ENCODE data around the gene FRMD4A. TPM values are rescaled to one million over a fixed set of nuclear protein-coding genes. Genes with fewer than 3 reads are reported as not detected.

FRMD4A gene
- total RNA-seq, 1 experiment from 2014 or later = 7.1 TPM

- peak; percentile 1 for DNase-seq
- ChIA-PET CTCF (no interaction called here), POLR2A (ENCODE audit: unreplicated experiment) (no interaction called here)
- peak overlapping the region; percentile 48 for H3K4me2 ChIP-seq (ENCODE audit: low read length)
- TF ChIP-seq EZH2phosphoT487 (IDR thresholded peaks at IDR 0.05; ENCODE audit: borderline replicate concordance, low read length) (no peak), CTCF (conservative IDR thresholded peaks at IDR 0.05; ENCODE audit: low read depth, low read length) (no peak), EZH2 (IDR thresholded peaks at IDR 0.05; ENCODE audit: low read length, unreplicated experiment) (no peak)
- peaks cover 21% of the 10 kb centered on the region; the same call in 1 of the 2 replicates for H3K27me3 ChIP-seq (ENCODE audit: low read length)
- H3K4me3 ChIP-seq (ENCODE audit: low read length) = no peak overlapping the region
- intact Hi-C loops (cut with micrococcal nuclease) = no loop called here
- H3K27ac ChIP-seq (ENCODE audit: low read length) = no peak overlapping the region
- no peaks in the 10 kb centered on the region for H3K36me3 ChIP-seq (ENCODE audit: low read depth, low read length)
- H3K9me2 ChIP-seq (replicated peaks; ENCODE audit: low read length) = no peaks in the 10 kb centered on the region
- no peak overlapping the region for H3K9ac ChIP-seq (ENCODE audit: low read length)
- H3K4me1 ChIP-seq (ENCODE audit: insufficient read depth, low read length) = no peaks in the 10 kb centered on the region
- H3K79me2 ChIP-seq (ENCODE audit: low read length) = no peaks in the 10 kb centered on the region
- no peak overlapping the region for H2AFZ ChIP-seq (ENCODE audit: low read length)
- H4K20me1 ChIP-seq (ENCODE audit: low read length) = no peaks in the 10 kb centered on the region
- no peaks in the 10 kb centered on the region for H3F3A ChIP-seq (ENCODE audit: low read length, unreplicated experiment)
- ATAC-seq = no peak; the same call in 1 of the 2 replicates
- no peaks in the 10 kb centered on the region for H3K9me3 ChIP-seq (ENCODE audit: low read length)
- BruUV-seq (replicated peaks) = no TSS peak
These were observed 167.2 kb downstream of the FRMD4A start for GRCh38 chr10:14163377-14164086.

- Histone ChIP-seq H3K4me2 (ENCODE audit: low read length) (peak overlapping the region; percentile 48), H3K9me2 (replicated peaks; ENCODE audit: low read length) (no peaks in the 10 kb centered on the region), H3K4me3 (ENCODE audit: low read length) (no peak overlapping the region), H3K9ac (ENCODE audit: low read length) (no peak overlapping the region), H3K36me3 (ENCODE audit: low read depth, low read length) (no peaks in the 10 kb centered on the region), H3K4me1 (ENCODE audit: insufficient read depth, low read length) (no peaks in the 10 kb centered on the region), H4K20me1 (ENCODE audit: low read length) (no peaks in the 10 kb centered on the region), H3K9me3 (ENCODE audit: low read length) (no peaks in the 10 kb centered on the region), H3K27ac (ENCODE audit: low read length) (no peak overlapping the region), H3K79me2 (ENCODE audit: low read length) (no peaks in the 10 kb centered on the region), H3F3A (ENCODE audit: low read length, unreplicated experiment) (no peaks in the 10 kb centered on the region), H2AFZ (ENCODE audit: low read length) (no peak overlapping the region), H3K27me3 (ENCODE audit: low read length) (peaks cover 19% of the 10 kb centered on the region; the same call in 1 of the 2 replicates)
- CTCF ChIA-PET = no interaction called here
- ATAC-seq = no peak
- POLR2A ChIA-PET (ENCODE audit: unreplicated experiment) = no interaction called here
- intact Hi-C loops (cut with micrococcal nuclease) = no loop called here
- BruUV-seq (replicated peaks) = no TSS peak
- DNase-seq = no peak
- TF ChIP-seq CTCF (conservative IDR thresholded peaks at IDR 0.05; ENCODE audit: low read depth, low read length) (no peak), EZH2phosphoT487 (IDR thresholded peaks at IDR 0.05; ENCODE audit: borderline replicate concordance, low read length) (no peak), EZH2 (IDR thresholded peaks at IDR 0.05; ENCODE audit: low read length, unreplicated experiment) (no peak)
These were observed 167.9 kb downstream of the FRMD4A start for GRCh38 chr10:14162629-14163344.

- Histone ChIP-seq H3F3A (ENCODE audit: low read length, unreplicated experiment) (no peaks in the 10 kb centered on the region), H3K9me3 (ENCODE audit: low read length) (no peaks in the 10 kb centered on the region), H4K20me1 (ENCODE audit: low read length) (no peaks in the 10 kb centered on the region), H3K9me2 (replicated peaks; ENCODE audit: low read length) (no peaks in the 10 kb centered on the region), H3K79me2 (ENCODE audit: low read length) (no peaks in the 10 kb centered on the region), H3K36me3 (ENCODE audit: low read depth, low read length) (no peaks in the 10 kb centered on the region), H3K27me3 (ENCODE audit: low read length) (peaks cover 22% of the 10 kb centered on the region; the same call in 1 of the 2 replicates), H2AFZ (ENCODE audit: low read length) (no peak overlapping the region), H3K4me3 (ENCODE audit: low read length) (no peak overlapping the region), H3K4me2 (ENCODE audit: low read length) (no peak overlapping the region), H3K9ac (ENCODE audit: low read length) (no peak overlapping the region), H3K27ac (ENCODE audit: low read length) (no peak overlapping the region), H3K4me1 (ENCODE audit: insufficient read depth, low read length) (no peaks in the 10 kb centered on the region)
- intact Hi-C loops (cut with micrococcal nuclease) = no loop called here
- BruUV-seq (replicated peaks) = no TSS peak
- no peak for TF ChIP-seq CTCF (conservative IDR thresholded peaks at IDR 0.05; ENCODE audit: low read depth, low read length)
- no peak for TF ChIP-seq EZH2 (IDR thresholded peaks at IDR 0.05; ENCODE audit: low read length, unreplicated experiment)
- TF ChIP-seq EZH2phosphoT487 (IDR thresholded peaks at IDR 0.05; ENCODE audit: borderline replicate concordance, low read length) = no peak
- ATAC-seq (no peak), DNase-seq (no peak)
- ChIA-PET CTCF (no interaction called here), POLR2A (ENCODE audit: unreplicated experiment) (no interaction called here)
These were observed 168.7 kb downstream of the FRMD4A start for GRCh38 chr10:14162061-14162460.
